Activated T-helper 2 cell treated with anti-CD3 and anti-CD28 coated beads, Interferon-gamma antibody, Interleukin-2, Interleukin-4, amounts not matched to agents 10 μg/mL and 5 μg/mL and 100 μg/mL, durations not matched to agents 14 hours and 24 hours and 36 hours (primary cell): ENCODE results near the gene TEX22. TPM values are rescaled to one million over a fixed set of nuclear protein-coding genes. Genes with fewer than 3 reads are reported as not detected.
A peak's percentile ranks its signal among the peaks of the same experiment; 100 is the strongest.

ENCODE experiments used
- DNase-seq: peaks from one replicate; pipeline ENCODE4 v3.0.0; 2021; ENCODE audit warnings: low spot score
- H3K27ac Mint-ChIP-seq: one replicate; pipeline ENCODE4 v1.8.0; 2021; ENCODE audit warnings: mixed read lengths
- H3K27me3 Mint-ChIP-seq: one replicate; pipeline ENCODE4 v1.8.0; 2021; ENCODE audit warnings: low read depth, mixed read lengths
- H3K36me3 Mint-ChIP-seq: one replicate; pipeline ENCODE4 v1.8.0; 2021; ENCODE audit warnings: low read depth, mixed read lengths
- H3K4me1 Mint-ChIP-seq: one replicate; pipeline ENCODE4 v1.8.0; 2021; ENCODE audit warnings: low read depth, mixed read lengths
- H3K4me3 Mint-ChIP-seq: one replicate; pipeline ENCODE4 v1.8.0; 2021; ENCODE audit warnings: low read depth, mild to moderate bottlenecking, moderate library complexity, mixed read lengths
- H3K9me3 Mint-ChIP-seq: one replicate; pipeline ENCODE4 v1.8.0; 2021; ENCODE audit warnings: mixed read lengths
- intact Hi-C: fragments of 100-400 bp; cut with micrococcal nuclease; formaldehyde crosslinking; loops from one replicate; pipeline ENCODE4 v1.15.1; 2023
- total RNA-seq: library from RNA; stranded (reverse); gene quantifications from 2 replicates; pipeline ENCODE4 v1.2.3, GENCODE V29; 2022

TEX22 gene
- total RNA-seq, 1 donor from 2014 or later: 5.0 TPM

GRCh38 chr14:105383083-105383730 lies 15.1 kb upstream of the TEX22 start:
- intact Hi-C loops: no loop called here
- Mint-ChIP-seq H3K27ac (no peak overlapping the region), H3K27me3 (no peaks in the 10 kb centered on the region), H3K9me3 (no peaks in the 10 kb centered on the region), H3K4me1 (no peaks in the 10 kb centered on the region), H3K4me3 (no peak overlapping the region), H3K36me3 (no peaks in the 10 kb centered on the region)
- DNase-seq: no peak

GRCh38 chr14:105384041-105384557 lies 14.2 kb upstream of the TEX22 start:
- Mint-ChIP-seq H3K4me3 (no peak overlapping the region), H3K36me3 (no peaks in the 10 kb centered on the region), H3K4me1 (no peaks in the 10 kb centered on the region), H3K27ac (no peak overlapping the region), H3K27me3 (no peaks in the 10 kb centered on the region), H3K9me3 (no peaks in the 10 kb centered on the region)
- intact Hi-C loops: no loop called here
- DNase-seq: no peak

GRCh38 chr14:105384605-105385321 lies 13.6 kb upstream of the TEX22 start:
- intact Hi-C loops: no loop called here
- Mint-ChIP-seq H3K4me3 (no peak overlapping the region), H3K27ac (no peak overlapping the region), H3K9me3 (no peaks in the 10 kb centered on the region), H3K36me3 (no peaks in the 10 kb centered on the region), H3K27me3 (no peaks in the 10 kb centered on the region), H3K4me1 (no peaks in the 10 kb centered on the region)
- no peak for DNase-seq

GRCh38 chr14:105385322-105385637 lies 13.1 kb upstream of the TEX22 start:
- H3K27ac Mint-ChIP-seq: no peak overlapping the region
- no peaks in the 10 kb centered on the region for H3K27me3 Mint-ChIP-seq
- intact Hi-C loops: no loop called here
- H3K4me3 Mint-ChIP-seq: no peak overlapping the region
- H3K36me3 Mint-ChIP-seq: no peaks in the 10 kb centered on the region
- no peaks in the 10 kb centered on the region for H3K9me3 Mint-ChIP-seq
- peaks cover 2% of the 10 kb centered on the region for H3K4me1 Mint-ChIP-seq
- DNase-seq: no peak

GRCh38 chr14:105385698-105386365 lies 12.5 kb upstream of the TEX22 start:
- peaks cover 3% of the 10 kb centered on the region for H3K4me1 Mint-ChIP-seq
- H3K27me3 Mint-ChIP-seq: no peaks in the 10 kb centered on the region
- no peaks in the 10 kb centered on the region for H3K36me3 Mint-ChIP-seq
- no peaks in the 10 kb centered on the region for H3K9me3 Mint-ChIP-seq
- DNase-seq: no peak
- no peak overlapping the region for H3K4me3 Mint-ChIP-seq
- no peak overlapping the region for H3K27ac Mint-ChIP-seq
- intact Hi-C loops: no loop called here

- Mint-ChIP-seq H3K36me3 (no peaks in the 10 kb centered on the region), H3K9me3 (no peaks in the 10 kb centered on the region), H3K27me3 (no peaks in the 10 kb centered on the region), H3K4me3 (no peak overlapping the region), H3K27ac (no peak overlapping the region), H3K4me1 (peaks cover 3% of the 10 kb centered on the region)
- DNase-seq: no peak
- intact Hi-C loops: no loop called here
Measured at GRCh38 chr14:105386581-105387529, 11.5 kb upstream of the TEX22 start.

- intact Hi-C loops: no loop called here
- no peaks in the 10 kb centered on the region for H3K36me3 Mint-ChIP-seq
- H3K4me1 Mint-ChIP-seq: peaks cover 3% of the 10 kb centered on the region
- no peaks in the 10 kb centered on the region for H3K27me3 Mint-ChIP-seq
- H3K27ac Mint-ChIP-seq: no peak overlapping the region
- no peaks in the 10 kb centered on the region for H3K9me3 Mint-ChIP-seq
- H3K4me3 Mint-ChIP-seq: no peak overlapping the region
- DNase-seq: no peak
Measured at GRCh38 chr14:105387530-105387922, 10.8 kb upstream of the TEX22 start.

- no peaks in the 10 kb centered on the region for H3K9me3 Mint-ChIP-seq
- no peak overlapping the region for H3K27ac Mint-ChIP-seq
- peaks cover 3% of the 10 kb centered on the region for H3K4me1 Mint-ChIP-seq
- DNase-seq: no peak
- H3K36me3 Mint-ChIP-seq: no peaks in the 10 kb centered on the region
- no peak overlapping the region for H3K4me3 Mint-ChIP-seq
- no peaks in the 10 kb centered on the region for H3K27me3 Mint-ChIP-seq
- intact Hi-C loops: no loop called here
Measured at GRCh38 chr14:105388110-105388951, 10.0 kb upstream of the TEX22 start.

GRCh38 chr14:105388976-105389375 lies 9.4 kb upstream of the TEX22 start:
- Mint-ChIP-seq H3K4me3 (no peak overlapping the region), H3K9me3 (no peaks in the 10 kb centered on the region), H3K27ac (no peak overlapping the region), H3K4me1 (peaks cover 3% of the 10 kb centered on the region), H3K36me3 (no peaks in the 10 kb centered on the region), H3K27me3 (no peaks in the 10 kb centered on the region)
- intact Hi-C loops: no loop called here
- DNase-seq: no peak

GRCh38 chr14:105389534-105389933 lies 8.8 kb upstream of the TEX22 start:
- Mint-ChIP-seq H3K9me3 (no peaks in the 10 kb centered on the region), H3K27me3 (no peaks in the 10 kb centered on the region), H3K4me1 (peaks cover 3% of the 10 kb centered on the region), H3K36me3 (no peaks in the 10 kb centered on the region), H3K4me3 (no peak overlapping the region), H3K27ac (no peak overlapping the region)
- no peak for DNase-seq
- intact Hi-C loops: no loop called here

- H3K27ac Mint-ChIP-seq: peak overlapping the region; percentile 28
- no peak overlapping the region for H3K4me3 Mint-ChIP-seq
- no peak for DNase-seq
- intact Hi-C loops: no loop called here
- no peaks in the 10 kb centered on the region for H3K27me3 Mint-ChIP-seq
- peaks cover 3% of the 10 kb centered on the region for H3K4me1 Mint-ChIP-seq
- H3K36me3 Mint-ChIP-seq: no peaks in the 10 kb centered on the region
- no peaks in the 10 kb centered on the region for H3K9me3 Mint-ChIP-seq
Measured at GRCh38 chr14:105389976-105390848, 8.1 kb upstream of the TEX22 start.
